Small intestine (tissue), 7 donors: ENCODE measurements around the gene NACAD. TPM values are rescaled to one million over a fixed set of nuclear protein-coding genes. Genes with fewer than 3 reads are reported as not detected.

Source experiments
- DNase-seq, 2 donors: peaks; one replicate each; pipeline versions ENCODE4 v3.0.0 to v3.0.0-alpha.2; 2013
- FAIRE-seq: peaks from 2 replicates; lab custom pipeline; 2012; peaks lifted over from hg19 to GRCh38; lab: Jason Lieb, UNC
- H3K27ac ChIP-seq, 3 donors: one replicate each; pipeline ENCODE4 v1.5.1; 2013; ENCODE audit warnings: low read length in 2 of 3, mild to moderate bottlenecking in 2 of 3, control low read depth in 1 of 3, inconsistent platforms in 1 of 3, low read depth in 1 of 3, moderate library complexity in 1 of 3
- H3K27me3 ChIP-seq, 3 donors: one replicate each; pipeline ENCODE4 v1.6.1; 2013; ENCODE audit warnings: low read length in 3 of 3, inconsistent platforms in 1 of 3; ENCODE audit not compliant: control insufficient read depth in 3 of 3, insufficient read depth in 3 of 3
- H3K36me3 ChIP-seq, 3 donors: one replicate each; pipeline ENCODE4 v1.6.1; 2013; ENCODE audit warnings: low read length in 3 of 3, inconsistent platforms in 1 of 3, low read depth in 1 of 3, mild to moderate bottlenecking in 1 of 3, moderate library complexity in 1 of 3; ENCODE audit not compliant: control insufficient read depth in 3 of 3, insufficient read depth in 2 of 3
- H3K4me1 ChIP-seq, 3 donors: one replicate each; pipeline ENCODE4 v1.6.1; 2013; ENCODE audit warnings: low read length in 2 of 3, inconsistent platforms in 1 of 3, low read depth in 1 of 3, mild to moderate bottlenecking in 1 of 3, moderate library complexity in 1 of 3; ENCODE audit not compliant: control insufficient read depth in 3 of 3, insufficient read depth in 2 of 3
- H3K4me3 ChIP-seq, 3 donors: one replicate each; pipeline ENCODE4 v1.5.1; 2013; ENCODE audit warnings: low read length in 3 of 3, control low read depth in 1 of 3, inconsistent platforms in 1 of 3, low read depth in 1 of 3, mild to moderate bottlenecking in 1 of 3, moderate library complexity in 1 of 3
- H3K9me3 ChIP-seq, 2 donors: one replicate each; pipeline ENCODE4 v1.6.1; 2013; ENCODE audit warnings: low read depth in 1 of 2, low read length in 1 of 2; ENCODE audit not compliant: control insufficient read depth in 2 of 2, insufficient read depth in 1 of 2
- WGBS, 3 donors: extraction: QIAGEN DNeasy Blood & Tissue Kit; methylation state at CpG; one replicate each; pipeline ENCODE4 v1.1.7; 2013; 5-methylcytosine and 5-hydroxymethylcytosine counted together
- polyA plus RNA-seq, 4 donors: library from polyadenylated mRNA; stranded (reverse) in 3 of 4; unstranded in 1 of 4; fragments of 200-250 nt in 3 of 4; fragments of 120-200 nt in 1 of 4; gene quantifications; one replicate each; pipeline versions ENCODE4 v1.2.1 to v1.2.3, GENCODE V29; 2013
- donor health status: healthy with polysubstance abuse.
- donor health status: control.
- donor health status: control.
- donor health status: Bipolar disorder and iron deficiency.
- donor health status: healthy.

NACAD gene
- polyA plus RNA-seq, 4 donors, result 0.22 to 2.9 (median 1.1) TPM

DNA sequence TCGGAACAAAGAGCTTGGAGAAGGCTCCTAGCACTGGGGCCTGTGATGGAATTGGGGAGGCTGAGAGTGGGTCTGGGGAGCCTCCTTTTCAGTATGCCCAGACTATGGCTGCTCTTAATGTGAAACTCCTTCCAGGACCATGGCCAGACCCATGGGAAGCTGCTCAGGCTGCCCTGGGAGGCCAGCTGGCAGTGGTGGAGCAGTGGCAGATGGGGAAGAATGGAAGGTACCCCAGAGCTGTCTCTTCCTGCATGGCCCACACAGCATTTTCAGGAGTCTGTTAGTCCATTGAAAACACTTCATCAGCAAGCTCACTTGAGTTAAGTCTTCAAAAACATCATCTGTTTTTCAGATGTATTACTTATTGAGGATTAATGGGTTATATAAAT lies 18.5 kb downstream of the NACAD start:
- Histone ChIP-seq H3K27me3 (no peaks in the 10 kb centered on the region), H3K9me3 (no peaks in the 10 kb centered on the region), H3K36me3 (peaks cover 20 to 89% (median 25%) of the 10 kb centered on the region in 3 donors), H3K4me1 (no peaks in the 10 kb centered on the region), H3K27ac (no peak overlapping the region), H3K4me3 (no peak overlapping the region)
- 91 to 94% (median 92%) methylated on average over 1 of the region's 1 CpG for WGBS, 3 donors
- FAIRE-seq (no peak), DNase-seq (no peak)

DNA sequence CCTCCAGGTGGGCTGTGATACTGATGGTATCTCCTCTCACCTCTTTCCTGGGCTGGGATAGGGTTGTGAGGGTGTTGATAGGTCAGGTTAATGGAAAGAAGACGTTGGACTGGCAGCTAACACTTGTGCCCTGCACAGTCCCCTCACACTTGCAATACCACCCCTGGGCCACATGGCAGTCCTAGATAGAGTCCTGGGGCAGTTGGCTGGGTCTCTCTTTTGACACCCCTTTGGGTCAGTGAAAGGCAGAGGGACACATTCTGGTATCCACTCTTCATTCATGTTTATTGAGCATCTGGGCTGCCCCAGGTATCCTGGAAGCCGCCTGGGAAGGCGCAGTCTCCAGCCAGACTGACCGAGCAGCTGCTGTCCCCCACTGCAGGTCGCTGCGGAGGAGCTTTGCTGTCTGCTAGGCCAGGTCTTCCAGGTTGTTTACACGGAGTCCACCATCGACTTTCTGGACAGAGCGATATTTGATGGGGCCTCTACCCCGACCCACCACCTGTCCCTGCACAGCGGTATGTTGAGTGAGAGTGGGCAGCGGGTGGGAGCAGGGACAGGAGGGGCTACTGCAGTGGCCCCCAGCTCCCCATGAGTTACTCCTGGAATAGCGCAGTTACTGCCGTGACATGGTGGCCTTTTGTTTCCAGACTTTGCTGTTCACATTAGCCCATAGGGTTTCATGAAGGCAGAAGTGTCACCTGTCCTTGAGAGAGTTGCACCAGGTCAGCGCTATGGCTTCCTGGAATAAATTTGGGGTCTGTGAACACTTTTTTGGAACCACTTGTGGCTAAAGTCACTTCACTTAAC lies 19.1 kb downstream of the NACAD start:
- WGBS, 3 donors, result 92 to 94% (median 94%) methylated on average over 15 of the region's 15 CpGs
- FAIRE-seq, result no peak
- Histone ChIP-seq H3K4me1 (no peaks in the 10 kb centered on the region), H3K27me3 (no peaks in the 10 kb centered on the region), H3K4me3 (no peak overlapping the region), H3K36me3 (peaks cover 20 to 89% (median 26%) of the 10 kb centered on the region in 3 donors), H3K9me3 (no peaks in the 10 kb centered on the region), H3K27ac (no peak overlapping the region)
- DNase-seq, result no peak

DNA sequence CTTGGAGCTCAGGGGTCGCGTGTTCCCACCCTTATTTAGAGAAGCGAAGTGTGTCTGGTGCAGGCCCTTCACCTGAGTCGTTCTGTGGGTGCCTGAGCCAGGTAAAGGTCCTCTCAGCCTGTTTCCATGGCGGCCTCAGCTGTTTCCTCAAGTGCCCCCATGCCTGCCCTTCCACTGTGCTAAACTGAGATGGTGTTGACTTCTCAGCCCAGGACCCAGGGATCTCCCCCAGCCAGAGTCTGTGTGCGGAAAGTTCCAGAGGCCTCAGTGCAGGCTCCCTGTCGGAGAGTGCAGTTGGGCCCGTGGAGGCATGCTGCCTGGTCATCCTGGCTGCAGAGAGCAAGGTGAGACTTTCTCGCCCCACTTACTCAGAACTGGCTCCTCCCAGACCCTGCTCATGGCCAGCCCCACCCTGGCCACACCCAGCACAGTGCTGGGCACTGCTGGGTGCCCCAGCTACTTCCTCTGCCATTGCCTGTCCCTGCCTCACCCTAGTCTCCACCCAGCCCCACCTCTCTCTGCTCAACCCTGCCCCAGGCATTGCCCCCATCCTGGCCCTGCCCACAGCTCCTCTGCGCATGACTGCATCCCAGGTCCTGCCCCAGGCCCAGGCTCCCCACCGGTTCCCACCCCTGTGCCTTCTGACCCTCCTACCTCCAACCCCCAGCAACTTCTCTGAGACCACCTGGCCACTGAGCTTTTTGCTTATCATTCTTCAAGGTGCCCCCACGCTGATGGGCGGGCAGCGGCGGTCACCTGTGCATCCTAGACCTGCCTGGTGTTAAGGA lies 20.3 kb downstream of the NACAD start:
- no peaks in the 10 kb centered on the region for H3K4me1 ChIP-seq
- WGBS, 3 donors, result 93 to 95% (median 94%) methylated on average over 15 of the region's 15 CpGs
- FAIRE-seq (no peak), DNase-seq (peak in 1 of 2 donors; percentile 38)
- no peaks in the 10 kb centered on the region for H3K9me3 ChIP-seq
- H3K27ac ChIP-seq, result no peak overlapping the region
- H3K4me3 ChIP-seq, result no peak overlapping the region
- H3K36me3 ChIP-seq, result peaks cover 13 to 86% (median 23%) of the 10 kb centered on the region in 3 donors
- no peaks in the 10 kb centered on the region for H3K27me3 ChIP-seq

- no peak for DNase-seq
- H3K9me3 ChIP-seq, result no peaks in the 10 kb centered on the region
- no peaks in the 10 kb centered on the region for H3K4me1 ChIP-seq
- 91 to 96% (median 94%) methylated on average over 3 of the region's 3 CpGs for WGBS, 3 donors
- no peak overlapping the region for H3K4me3 ChIP-seq
- H3K27ac ChIP-seq, result no peak overlapping the region
- no peaks in the 10 kb centered on the region for H3K27me3 ChIP-seq
- FAIRE-seq, result no peak
- H3K36me3 ChIP-seq, result peaks cover 13 to 77% (median 23%) of the 10 kb centered on the region in 3 donors
Observed at GRCh38 chr7:45067582-45067981, 21.2 kb downstream of the NACAD start.

DNA sequence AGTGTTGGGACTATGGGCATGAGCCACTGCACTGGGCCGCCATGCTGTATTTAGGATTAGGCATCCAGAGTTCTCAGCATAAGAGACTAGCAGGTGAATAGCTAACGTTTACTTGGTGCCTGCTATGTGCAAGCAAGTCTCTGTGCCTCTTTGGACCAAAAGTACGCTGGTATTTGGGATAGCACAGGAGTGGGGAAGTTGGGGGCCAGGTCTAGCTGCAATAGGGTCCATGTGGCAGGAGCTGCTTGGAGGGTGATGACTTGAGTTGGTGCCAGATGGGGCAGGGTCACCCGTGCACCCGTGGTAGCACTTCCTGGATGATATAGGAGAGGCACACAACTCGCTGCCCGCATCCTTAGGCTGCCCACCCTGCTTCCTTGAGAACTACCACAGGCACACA lies 22.4 kb downstream of the NACAD start:
- Histone ChIP-seq H3K27me3 (no peaks in the 10 kb centered on the region), H3K4me1 (no peaks in the 10 kb centered on the region), H3K9me3 (no peaks in the 10 kb centered on the region), H3K4me3 (no peak overlapping the region), H3K27ac (no peak overlapping the region), H3K36me3 (peaks cover 11 to 68% (median 22%) of the 10 kb centered on the region in 3 donors)
- FAIRE-seq, result no peak
- DNase-seq, result no peak
- 84 to 89% (median 87%) methylated on average over 7 of the region's 7 CpGs for WGBS, 3 donors

GRCh38 chr7:45065031-45065995 lies 23.5 kb downstream of the NACAD start:
- FAIRE-seq (no peak), DNase-seq (no peak)
- 87 to 91% (median 87%) methylated on average over 12 of the region's 12 CpGs for WGBS, 3 donors
- Histone ChIP-seq H3K9me3 (no peaks in the 10 kb centered on the region), H3K27ac (no peak overlapping the region), H3K27me3 (no peaks in the 10 kb centered on the region), H3K36me3 (peaks cover 9 to 59% (median 16%) of the 10 kb centered on the region in 3 donors), H3K4me3 (no peak overlapping the region), H3K4me1 (no peaks in the 10 kb centered on the region)

GRCh38 chr7:45064047-45064725 lies 24.6 kb downstream of the NACAD start:
- H3K4me3 ChIP-seq, result no peak overlapping the region
- no peak overlapping the region for H3K27ac ChIP-seq
- no peak for FAIRE-seq
- peaks cover 7 to 47% (median 8%) of the 10 kb centered on the region in 3 donors for H3K36me3 ChIP-seq
- H3K4me1 ChIP-seq, result no peaks in the 10 kb centered on the region
- H3K27me3 ChIP-seq, result no peaks in the 10 kb centered on the region
- WGBS, 3 donors, result 90 to 95% (median 92%) methylated on average over 16 of the region's 16 CpGs
- no peak for DNase-seq
- no peaks in the 10 kb centered on the region for H3K9me3 ChIP-seq
